NCI-H2196 (cell line): ENCODE measurements around the gene VTI1A.
"Not testable (repeated sequence)": the region's sequence is repeated elsewhere in the genome, so short reads cannot be mapped to it uniquely, and the experiment has no call there.

Source experiments
- DNase-seq: peaks from one replicate; lab custom pipeline; 2025; ENCODE audit not compliant: unreplicated experiment; lab: John Stamatoyannopoulos, UW

The VTI1A gene

GRCh38 chr10:112585126-112585525, 138.1 kb downstream of the VTI1A start:
- DNase-seq, result no peak

- DNase-seq, result no peak
Measured at GRCh38 chr10:112585960-112586359, 138.9 kb downstream of the VTI1A start.

DNA sequence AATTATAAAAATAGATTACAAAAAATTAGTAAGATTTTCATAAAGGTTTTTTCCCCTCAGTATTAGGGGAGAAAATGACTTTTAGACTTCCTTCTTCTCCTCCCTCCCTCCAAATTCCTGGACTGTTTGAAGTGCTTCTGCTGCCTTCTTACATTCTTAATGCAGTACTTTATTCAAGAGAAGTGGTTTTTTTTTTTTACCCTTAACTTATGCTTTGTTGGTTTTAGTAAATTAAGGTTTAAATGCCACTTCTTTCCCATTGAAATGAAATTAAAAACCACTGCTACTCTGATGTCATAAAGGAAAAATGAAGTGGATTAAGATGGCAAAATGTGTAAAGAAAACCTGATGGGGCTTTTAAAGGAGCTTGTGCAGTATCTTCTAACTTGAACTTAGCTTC, 140.7 kb downstream of the VTI1A start:
- DNase-seq, result no peak

DNA sequence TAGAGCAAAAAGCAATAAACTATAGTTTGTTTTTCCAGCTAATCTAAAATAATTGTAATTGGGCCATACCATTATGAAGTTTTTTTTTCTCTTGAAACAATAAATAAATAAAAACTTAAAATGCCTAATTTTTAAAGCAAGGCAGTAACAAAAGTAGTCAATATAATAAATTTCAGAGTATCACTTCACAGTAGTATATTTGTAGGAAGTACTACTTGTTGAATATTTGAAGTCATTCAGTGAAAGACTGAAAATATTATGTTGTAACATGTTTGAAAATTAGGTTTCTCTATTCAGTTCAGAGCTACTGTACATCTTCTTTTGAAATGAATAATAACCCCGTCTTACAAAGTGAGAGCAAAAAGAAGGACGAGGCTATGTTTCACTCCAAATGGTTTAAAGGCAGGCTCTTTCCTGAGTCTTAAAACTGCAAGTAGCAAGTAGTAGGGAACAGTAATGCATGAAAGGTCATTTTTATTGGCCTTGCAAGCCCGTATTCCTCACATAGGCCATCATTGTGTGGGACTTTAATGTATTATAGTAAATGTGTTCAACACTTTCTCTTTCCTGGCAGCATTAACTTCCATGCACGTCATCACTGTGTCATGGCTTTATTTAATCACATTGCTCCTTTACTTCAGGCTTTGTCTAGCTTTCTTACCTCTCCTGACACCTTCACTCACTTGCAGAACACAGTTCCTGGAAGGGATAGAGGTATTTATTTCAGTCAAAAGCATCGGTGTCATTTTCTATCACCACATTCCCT, 141.4 kb downstream of the VTI1A start:
- DNase-seq, result no peak

- no peak for DNase-seq
Measured at GRCh38 chr10:112589081-112589480, 142.1 kb downstream of the VTI1A start.

GRCh38 chr10:112590786-112591185, 143.8 kb downstream of the VTI1A start:
- not testable (repeated sequence) for DNase-seq

DNA sequence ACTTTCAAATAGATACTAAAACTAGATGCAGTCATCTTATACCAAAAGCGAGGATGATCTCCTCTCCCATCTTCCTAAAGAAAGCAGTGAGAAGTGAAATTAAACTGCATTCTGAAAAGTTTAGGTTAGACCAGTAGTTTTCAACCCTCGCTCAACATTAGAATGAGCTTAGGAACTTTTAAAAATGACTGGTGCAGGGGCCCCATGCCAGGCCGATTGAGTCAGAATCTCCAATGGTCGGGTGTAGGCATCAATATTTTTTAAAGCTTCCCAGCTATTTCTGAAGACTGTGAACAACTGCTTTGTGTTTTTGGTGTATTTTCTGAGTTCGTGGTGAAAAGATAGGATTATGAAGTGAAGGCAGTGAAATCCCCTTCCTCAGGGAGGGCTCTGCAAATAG, 146.0 kb downstream of the VTI1A start:
- DNase-seq, result no peak

DNA sequence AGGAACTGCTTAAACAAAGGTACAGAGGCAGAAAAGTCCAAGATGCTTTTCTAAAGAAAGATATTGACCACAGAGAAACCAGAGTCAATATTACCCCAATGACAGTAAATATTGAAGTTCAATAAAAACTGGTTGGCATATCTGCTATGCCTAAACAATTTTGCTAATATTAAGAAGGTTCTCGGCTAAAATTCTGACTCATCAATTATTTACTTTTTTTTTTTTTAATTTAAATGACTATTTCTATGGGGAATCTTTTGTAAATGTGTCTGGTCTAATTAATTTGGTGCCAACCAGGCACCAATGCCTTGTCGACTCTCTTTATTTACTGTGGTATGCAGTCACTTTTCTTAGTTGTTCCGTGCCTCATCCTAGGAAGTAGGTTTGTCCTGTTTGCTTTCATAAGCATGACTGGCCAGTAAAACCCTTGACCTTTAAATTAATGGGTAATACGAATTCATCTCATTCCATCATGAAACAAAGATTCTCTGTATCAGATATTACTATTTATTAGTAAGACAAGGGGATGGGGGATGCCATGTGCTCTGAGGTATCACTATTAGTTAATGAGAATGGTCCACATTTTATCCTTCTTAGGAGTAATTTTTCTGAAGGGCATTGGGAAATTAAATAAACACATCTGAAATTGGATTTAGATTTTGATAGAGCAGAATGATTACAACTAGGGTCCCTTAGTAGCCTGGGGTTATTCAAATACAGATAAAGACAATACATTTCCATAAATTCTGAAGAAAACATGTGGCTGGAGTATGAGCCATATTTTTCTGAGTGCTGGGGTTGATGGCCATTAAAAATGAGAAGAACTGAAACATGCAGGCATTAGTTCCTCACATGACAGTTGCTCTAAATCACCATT, 154.4 kb downstream of the VTI1A start:
- no peak for DNase-seq

DNA sequence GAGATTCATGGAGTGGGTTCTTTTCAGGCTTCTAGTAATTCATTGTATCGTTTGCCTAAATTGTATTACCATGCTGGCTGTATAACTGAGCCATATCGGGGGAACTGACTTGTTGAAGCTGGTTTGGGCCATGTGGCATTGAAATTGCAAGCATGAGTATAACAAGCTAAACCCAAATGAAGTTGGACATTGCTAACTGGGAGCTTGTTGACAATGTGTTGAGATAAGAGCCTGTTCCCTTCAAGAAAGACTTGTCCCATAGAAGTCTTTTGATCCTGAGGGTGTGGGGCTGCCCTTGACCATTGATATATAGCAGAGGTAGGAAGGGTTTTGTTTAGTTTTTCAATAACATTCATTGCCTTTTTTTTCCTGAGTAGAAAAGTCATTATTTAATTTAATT, 156.0 kb downstream of the VTI1A start:
- no peak for DNase-seq

DNA sequence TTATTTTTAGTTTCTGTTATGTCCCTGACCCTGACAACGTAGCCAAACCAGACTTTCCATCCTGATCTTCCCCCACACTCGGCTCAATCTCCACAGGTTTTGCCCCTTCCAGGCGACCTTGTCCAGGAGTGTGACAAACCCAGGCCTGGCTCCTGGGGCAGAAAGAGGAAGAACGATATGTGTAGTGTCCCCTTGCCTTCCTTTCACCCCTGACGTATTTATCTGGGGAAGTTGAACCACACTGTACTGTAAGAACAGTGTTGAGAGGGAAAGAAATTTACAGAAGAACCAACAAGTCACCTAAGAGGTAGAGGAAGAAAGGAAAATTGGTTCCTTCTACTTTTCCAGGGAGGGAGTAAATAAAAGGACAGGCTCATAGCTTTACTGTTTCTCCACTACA, 158.0 kb downstream of the VTI1A start:
- no peak for DNase-seq

DNA sequence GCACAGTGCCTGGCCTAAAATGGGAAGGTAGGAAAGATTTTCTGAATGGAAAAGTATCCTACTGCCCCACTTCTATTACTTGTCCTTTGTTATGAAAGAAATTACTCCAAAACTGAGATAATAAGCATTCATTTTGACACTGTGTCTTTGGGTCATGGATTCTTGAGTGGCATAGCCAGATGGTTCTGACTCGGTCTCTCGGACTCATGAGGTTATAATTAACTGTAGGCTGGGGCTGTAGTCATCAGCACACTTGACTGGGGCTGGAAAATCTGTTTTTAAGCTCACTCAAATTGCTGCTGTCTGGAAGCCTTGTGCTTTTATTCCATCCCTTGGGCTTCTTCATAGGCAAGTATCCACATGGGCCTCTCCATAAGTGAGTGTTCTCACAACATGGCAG, 160.5 kb downstream of the VTI1A start:
- no peak for DNase-seq

GRCh38 chr10:112613620-112614019, 166.6 kb downstream of the VTI1A start:
- no peak for DNase-seq

DNA sequence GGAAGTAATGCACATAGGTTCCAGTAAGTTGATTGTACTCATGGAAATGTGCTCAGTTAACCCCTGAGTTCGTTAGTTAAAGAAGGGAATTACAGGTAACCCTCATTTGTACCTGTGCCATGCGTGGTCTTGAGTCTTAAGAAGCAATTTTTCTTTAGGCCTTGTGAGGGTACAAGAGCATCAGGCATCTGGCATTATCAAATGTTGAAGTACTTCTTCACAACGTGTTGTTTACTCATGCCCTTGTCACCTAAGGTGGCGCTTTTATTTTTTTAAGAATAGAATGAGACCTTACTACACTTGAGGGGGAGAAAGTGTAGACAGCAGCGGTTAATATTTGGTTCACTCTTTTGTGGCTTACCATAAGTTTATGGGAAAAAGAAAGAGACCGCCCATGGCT, 167.1 kb downstream of the VTI1A start:
- no peak for DNase-seq

GRCh38 chr10:112614586-112614985, 167.6 kb downstream of the VTI1A start:
- DNase-seq, result no peak

GRCh38 chr10:112615269-112615668, 168.3 kb downstream of the VTI1A start:
- no peak for DNase-seq

- DNase-seq, result no peak
Measured at GRCh38 chr10:112616647-112617046, 169.6 kb downstream of the VTI1A start.

DNA sequence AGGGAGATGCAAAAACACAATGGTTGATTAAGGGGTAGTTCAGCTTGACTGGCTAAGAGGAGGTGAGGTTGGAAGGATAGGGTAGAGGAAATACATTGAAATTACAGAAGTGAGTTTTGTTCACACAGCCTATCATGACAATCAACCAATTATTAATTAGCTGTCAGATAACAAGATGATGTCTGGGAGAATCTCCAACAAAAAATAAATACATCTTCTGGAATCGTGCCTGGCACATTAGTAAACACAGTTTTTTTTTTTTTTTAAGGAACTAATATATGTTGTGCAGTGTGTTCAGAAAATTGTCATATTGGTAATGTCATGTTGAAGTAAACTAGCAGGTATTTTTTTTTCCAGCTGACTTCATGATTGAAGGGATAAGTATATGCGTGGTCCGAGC, 171.8 kb downstream of the VTI1A start:
- no peak for DNase-seq

GRCh38 chr10:112619556-112619955, 172.5 kb downstream of the VTI1A start:
- DNase-seq, result no peak

GRCh38 chr10:112622786-112623185, 175.8 kb downstream of the VTI1A start:
- no peak for DNase-seq

GRCh38 chr10:112624546-112625048, 177.6 kb downstream of the VTI1A start:
- DNase-seq, result no peak

DNA sequence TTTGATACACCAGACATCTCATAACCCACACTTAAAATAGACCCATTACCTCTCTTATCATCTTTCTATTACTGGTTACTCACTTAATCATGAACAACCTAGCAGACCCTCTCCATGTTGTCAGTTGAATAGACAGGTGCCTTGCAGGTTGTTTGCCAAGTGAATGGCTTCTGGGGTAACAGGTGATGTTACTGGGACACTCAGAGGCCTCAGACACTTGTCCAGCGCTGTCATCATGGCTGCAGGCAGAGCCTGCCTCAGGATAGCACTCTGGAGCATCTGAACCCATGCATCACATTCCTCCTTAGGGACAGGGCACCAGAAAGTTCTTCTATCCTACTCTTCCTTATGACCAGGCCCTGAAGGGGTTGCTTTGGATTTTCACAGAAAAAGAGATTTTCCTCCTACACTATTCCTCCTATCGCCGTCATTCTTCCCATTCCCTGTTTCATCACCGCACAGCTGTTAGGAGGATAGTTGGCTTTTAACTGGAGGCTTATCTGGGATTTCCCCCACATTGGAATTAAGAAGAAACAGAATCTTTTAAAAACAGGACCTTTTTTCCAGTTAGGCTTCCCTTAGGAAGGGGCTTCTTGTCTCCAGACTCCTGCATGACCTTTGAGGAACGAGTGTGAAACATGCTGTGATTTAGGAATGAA, 182.1 kb downstream of the VTI1A start:
- DNase-seq, result no peak
